Lower leg skin (tissue), 4 donors: ENCODE results near the gene F8. TPM values are rescaled to one million over a fixed set of nuclear protein-coding genes. Genes with fewer than 3 reads are reported as not detected.

ENCODE experiments used
- DNase-seq, 2 donors: peaks; one replicate each; pipeline ENCODE4 v3.0.0-alpha.2; 2019; ENCODE audit warnings: low spot score in 2 of 2
- H3K4me3 ChIP-seq: fragments of 200-600 bp; sonication (generic); 2 replicates; pipeline ENCODE4 v1.5.1; 2017; ENCODE audit warnings: mild to moderate bottlenecking, low read depth; ENCODE audit not compliant: poor library complexity, severe bottlenecking
- POLR2A ChIP-seq, 2 donors: fragments of 450-650 bp; IDR thresholded peaks; one replicate each; pipeline ENCODE4 v1.6.1; 2016 to 2017; ENCODE audit warnings: antibody characterized with exemption in 2 of 2, mild to moderate bottlenecking in 1 of 2, moderate library complexity in 1 of 2
- WGBS, 2 donors: methylation state at CpG; one replicate each; pipeline ENCODE4 v1.1.5; 2018; 5-methylcytosine and 5-hydroxymethylcytosine counted together
- intact Hi-C: fragments of 100-400 bp; cut with DNase I; formaldehyde crosslinking; loops from one replicate; pipeline ENCODE4 v1.15.0; 2023; ENCODE audit warnings: low total_unique reads
- total RNA-seq, 4 donors: library from RNA; depleted of rRNA; stranded (reverse); fragments of >200 nt; gene quantifications; one replicate each; pipeline ENCODE4 v1.1.0, GENCODE V29; 2016
- TF ChIP-seq, protein P1 (sequence below), 3 donors: fragments of 450-650 bp; IDR thresholded peaks; one replicate each; pipeline ENCODE4 v1.5.1; 2016; ENCODE audit warnings: antibody characterized with exemption in 3 of 3, mild to moderate bottlenecking in 3 of 3, moderate library complexity in 2 of 3

The F8 gene
- total RNA-seq, 4 donors from 2014 or later, result 2.0 to 7.3 (median 7.0) TPM

DNA sequence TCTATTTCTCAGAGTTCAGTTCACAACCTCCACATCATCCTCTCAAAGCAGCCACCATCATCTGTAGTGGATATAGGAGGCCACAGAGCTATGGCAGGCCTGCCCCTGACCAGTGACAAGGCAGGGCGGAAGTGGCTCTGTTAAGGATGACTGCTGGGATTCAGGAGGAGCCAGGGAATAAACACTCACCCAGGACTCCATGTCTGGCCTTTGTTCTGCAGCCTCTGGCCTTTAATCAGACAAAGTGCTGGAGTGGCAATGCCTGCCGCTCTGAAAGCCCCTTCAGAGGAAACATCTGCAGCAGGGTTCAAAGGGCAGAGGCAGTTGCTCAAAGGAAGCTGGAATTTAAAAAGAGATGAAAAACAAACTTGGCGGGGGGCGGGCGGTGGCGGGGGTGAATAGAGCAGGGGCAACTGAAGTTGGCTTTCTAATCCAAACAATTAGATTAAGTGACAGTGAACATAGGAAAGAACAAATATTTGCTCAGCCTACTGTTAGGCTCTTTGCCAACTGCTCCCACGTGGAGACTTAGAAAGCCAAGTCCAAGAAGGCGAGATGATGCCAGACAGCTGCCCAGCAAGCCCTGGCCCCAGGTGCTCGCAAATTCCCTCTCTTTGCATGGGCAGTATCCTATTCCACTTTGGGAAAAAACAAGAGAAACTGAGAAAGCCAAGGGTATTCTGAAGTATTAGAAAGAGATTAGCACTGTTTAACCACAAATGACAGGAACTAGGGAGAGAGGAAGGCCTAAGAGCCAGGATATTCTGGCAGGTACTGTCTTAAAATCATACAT lies 222.8 kb downstream of the F8 start:
- intact Hi-C loops, result no loop called here
- no peak for TF ChIP-seq POLR2A (IDR thresholded peaks at IDR 0.05)
- DNase-seq, result no peak
- no peak overlapping the region for H3K4me3 ChIP-seq
- WGBS, 2 donors, result 50 to 63% methylated on average over 9 of the region's 9 CpGs

DNA sequence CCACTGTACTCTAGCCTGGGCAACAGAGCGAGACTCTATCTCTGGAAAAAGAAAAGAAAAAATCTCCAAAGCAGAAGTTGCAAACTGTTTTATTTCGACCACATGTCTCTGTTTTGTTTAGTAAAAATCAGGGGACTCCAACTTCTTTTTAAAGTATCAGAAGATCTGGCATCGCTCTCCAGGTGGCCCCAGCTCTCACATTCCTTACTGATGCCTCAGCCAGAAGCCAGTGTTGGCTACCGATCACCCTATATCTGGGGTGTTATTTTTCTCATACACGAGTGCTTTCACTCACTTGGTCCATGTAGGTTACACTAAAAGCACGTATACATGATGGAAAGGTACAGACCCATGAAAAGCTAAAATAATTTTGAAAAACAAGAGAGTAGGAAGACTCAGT lies 225.5 kb downstream of the F8 start:
- no peak for DNase-seq
- intact Hi-C loops, result no loop called here
- no peak overlapping the region for H3K4me3 ChIP-seq
- TF ChIP-seq POLR2A (IDR thresholded peaks at IDR 0.05), result no peak
- TF ChIP-seq, protein P1, sequence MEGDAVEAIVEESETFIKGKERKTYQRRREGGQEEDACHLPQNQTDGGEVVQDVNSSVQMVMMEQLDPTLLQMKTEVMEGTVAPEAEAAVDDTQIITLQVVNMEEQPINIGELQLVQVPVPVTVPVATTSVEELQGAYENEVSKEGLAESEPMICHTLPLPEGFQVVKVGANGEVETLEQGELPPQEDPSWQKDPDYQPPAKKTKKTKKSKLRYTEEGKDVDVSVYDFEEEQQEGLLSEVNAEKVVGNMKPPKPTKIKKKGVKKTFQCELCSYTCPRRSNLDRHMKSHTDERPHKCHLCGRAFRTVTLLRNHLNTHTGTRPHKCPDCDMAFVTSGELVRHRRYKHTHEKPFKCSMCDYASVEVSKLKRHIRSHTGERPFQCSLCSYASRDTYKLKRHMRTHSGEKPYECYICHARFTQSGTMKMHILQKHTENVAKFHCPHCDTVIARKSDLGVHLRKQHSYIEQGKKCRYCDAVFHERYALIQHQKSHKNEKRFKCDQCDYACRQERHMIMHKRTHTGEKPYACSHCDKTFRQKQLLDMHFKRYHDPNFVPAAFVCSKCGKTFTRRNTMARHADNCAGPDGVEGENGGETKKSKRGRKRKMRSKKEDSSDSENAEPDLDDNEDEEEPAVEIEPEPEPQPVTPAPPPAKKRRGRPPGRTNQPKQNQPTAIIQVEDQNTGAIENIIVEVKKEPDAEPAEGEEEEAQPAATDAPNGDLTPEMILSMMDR (IDR thresholded peaks at IDR 0.05), result no peak
- WGBS, 2 donors, result 79 to 83% methylated on average over 6 of the region's 6 CpGs

DNA sequence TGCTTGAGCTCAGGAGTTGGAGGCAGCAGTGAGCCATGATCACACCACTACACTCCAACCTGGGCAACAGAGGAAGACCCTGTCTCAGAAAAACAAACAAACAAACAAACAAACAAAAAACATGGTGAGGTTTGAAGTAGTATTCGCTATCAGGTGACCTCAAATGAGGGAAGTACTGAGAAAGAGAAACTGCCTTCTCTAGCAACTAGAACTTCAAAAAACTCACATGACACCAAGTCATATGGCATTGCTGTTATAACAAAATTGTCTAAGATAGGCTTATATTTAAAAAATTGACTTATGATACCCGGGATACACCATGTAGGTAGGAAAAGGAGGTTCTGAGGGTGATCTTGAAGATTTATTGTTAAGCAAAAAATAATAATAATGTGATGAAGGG lies 227.5 kb downstream of the F8 start:
- WGBS, 2 donors, result 67 to 92% methylated on average over 2 of the region's 2 CpGs
- TF ChIP-seq, protein P1 (IDR thresholded peaks at IDR 0.05), result no peak
- no peak for TF ChIP-seq POLR2A (IDR thresholded peaks at IDR 0.05)
- H3K4me3 ChIP-seq, result no peak overlapping the region
- intact Hi-C loops, result no loop called here
- DNase-seq, result no peak

DNA sequence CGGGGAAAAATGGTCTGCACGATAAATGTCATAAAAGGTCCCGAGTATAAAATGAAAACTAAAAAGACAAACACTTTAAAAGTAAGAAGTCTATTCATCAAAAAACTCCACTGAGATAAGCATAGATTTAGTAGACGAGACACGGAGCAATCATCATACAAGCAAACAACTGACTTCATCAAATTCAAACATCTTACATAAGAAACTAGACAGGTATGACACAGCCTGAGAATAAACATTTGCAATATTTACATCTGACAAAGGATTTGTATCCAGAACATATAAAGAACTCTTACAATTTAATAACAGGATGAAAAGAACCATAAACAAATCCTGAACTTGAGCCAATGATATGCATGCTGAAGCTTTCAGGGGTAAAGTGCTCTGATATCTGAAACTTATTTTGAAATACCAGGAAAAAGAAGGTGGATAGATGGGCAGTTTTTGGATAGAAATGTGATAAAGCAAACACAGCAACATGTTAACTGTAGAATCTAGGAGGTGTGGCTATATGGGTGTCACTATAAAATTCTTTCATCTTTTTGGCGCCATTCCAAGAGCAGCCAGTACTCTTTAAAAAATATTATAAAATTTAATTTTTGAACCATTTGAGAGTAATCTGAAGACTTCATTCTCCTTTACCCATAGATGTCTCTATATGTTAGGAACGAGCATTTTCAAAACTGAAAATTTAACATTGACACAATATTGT lies 229.3 kb downstream of the F8 start:
- WGBS, 2 donors, result 81 to 85% methylated on average over 7 of the region's 7 CpGs
- TF ChIP-seq, protein P1 (IDR thresholded peaks at IDR 0.05), result no peak
- no peak for TF ChIP-seq POLR2A (IDR thresholded peaks at IDR 0.05)
- H3K4me3 ChIP-seq, result no peak overlapping the region
- intact Hi-C loops, result no loop called here
- DNase-seq, result no peak

DNA sequence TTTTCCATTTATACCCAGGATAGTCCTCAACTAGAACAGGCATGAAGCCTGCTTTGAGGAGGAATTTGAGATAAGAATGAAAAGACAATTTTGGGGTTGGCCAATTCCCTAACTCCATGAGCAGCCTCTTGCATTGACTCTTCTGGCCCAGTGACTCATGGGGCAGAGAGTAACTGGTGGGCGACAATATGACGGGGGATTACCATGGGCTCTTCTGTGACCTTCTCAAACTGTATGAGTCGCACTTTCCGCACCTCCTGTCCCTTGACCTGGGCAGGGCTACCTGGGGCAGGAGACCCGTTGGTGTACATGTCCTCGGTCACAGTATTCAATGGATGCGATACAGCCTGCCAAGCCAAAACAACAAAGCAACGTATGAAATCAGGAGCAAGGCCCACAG lies 230.6 kb downstream of the F8 start:
- no peak overlapping the region for H3K4me3 ChIP-seq
- WGBS, 2 donors, result 91 to 97% methylated on average over 8 of the region's 8 CpGs
- TF ChIP-seq POLR2A (IDR thresholded peaks at IDR 0.05), result no peak
- TF ChIP-seq, protein P1 (IDR thresholded peaks at IDR 0.05), result no peak
- no peak for DNase-seq
- intact Hi-C loops, result no loop called here

DNA sequence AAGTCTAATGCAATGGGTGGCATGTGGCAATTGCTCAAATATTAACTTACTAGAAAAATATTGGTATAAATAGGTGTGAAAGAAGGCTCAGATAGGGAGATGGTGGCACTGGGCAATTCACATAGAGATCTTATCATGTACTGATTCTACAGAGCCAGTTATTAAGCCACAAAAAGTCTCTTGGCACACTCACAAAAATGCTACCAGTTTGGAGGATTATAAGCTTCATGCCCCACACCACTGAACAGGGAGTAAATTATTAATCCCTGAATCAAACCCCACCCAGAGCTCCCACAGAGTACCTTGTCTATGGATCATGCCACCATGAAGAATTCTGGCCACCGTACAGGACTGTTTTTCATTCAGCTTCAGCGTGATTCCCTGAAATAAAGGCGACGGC lies 231.1 kb downstream of the F8 start:
- 73 to 93% methylated on average over 4 of the region's 4 CpGs for WGBS, 2 donors
- H3K4me3 ChIP-seq, result no peak overlapping the region
- intact Hi-C loops, result no loop called here
- no peak for TF ChIP-seq POLR2A (IDR thresholded peaks at IDR 0.05)
- TF ChIP-seq, protein P1 (IDR thresholded peaks at IDR 0.05), result no peak
- DNase-seq, result no peak
